ENCODE data around the gene FRMD6. TPM values are rescaled to one million over a fixed set of nuclear protein-coding genes. Genes with fewer than 3 reads are reported as not detected.

Gene FRMD6
- total RNA-seq, 1 donor from 2014 or later: 17.8 TPM

GRCh38 chr14:51780006-51780692 is 128.4 kb downstream of the FRMD6 start:
- no peak overlapping the region for H3K27ac Mint-ChIP-seq
- no peak overlapping the region for H3K4me3 Mint-ChIP-seq (ENCODE audit: low read depth)
- peaks cover 12% of the 10 kb centered on the region for H3K4me1 Mint-ChIP-seq (ENCODE audit: low read depth)
- intact Hi-C loops (cut with micrococcal nuclease): loop anchor here (1.0 to 5.0 kb wide), 4 partner anchors 67 to 497 kb away; no protein-coding TSS in a partner anchor
- peaks cover 42% of the 10 kb centered on the region for H3K27me3 Mint-ChIP-seq (ENCODE audit: low read depth)
- no peaks in the 10 kb centered on the region for H3K9me3 Mint-ChIP-seq
- no peaks in the 10 kb centered on the region for H3K36me3 Mint-ChIP-seq (ENCODE audit: low read depth)
- DNase-seq (ENCODE audit: low spot score): peak; percentile 58

Other genes with a start within 250 kb of the FRMD6 start
- gene GNG2, start 208.7 kb downstream of the FRMD6 start, total RNA-seq: 120 and 128 TPM in 2 replicates